Caco-2 (cell line): ENCODE measurements around the gene LHFPL3. TPM values are rescaled to one million over a fixed set of nuclear protein-coding genes. Genes with fewer than 3 reads are reported as not detected.

Experiments
- BruUV-seq: library from RNA; stranded (reverse); fragments of 400-500 nt; replicated peaks from 2 replicates; lab custom pipeline; 2021; lab: Mats Ljungman, UMichigan
- CTCF ChIA-PET: fragments of 300-600 bp; sonication (Branson Sonifier 250); formaldehyde crosslinking; loops from one replicate; lab custom pipeline; 2022; ENCODE audit warnings: antibody characterized with exemption; lab: Charles Lee
- POLR2A ChIA-PET: fragments of 300-600 bp; sonication (Branson Sonifier 250); formaldehyde crosslinking; loops from one replicate; lab custom pipeline; 2022; ENCODE audit warnings: antibody characterized with exemption; lab: Charles Lee
- DNase-seq, 2 experiments: peaks; one replicate each; pipeline versions ENCODE4 v3.0.0 to v3.0.0-alpha.2; 2020 to 2022
- H3K27me3 ChIP-seq: replicated peaks from 2 replicates; pipeline ENCODE4 v1.6.0; 2011; ENCODE audit warnings: low read length; ENCODE audit not compliant: control insufficient read depth, insufficient read depth
- H3K36me3 ChIP-seq: 2 replicates; pipeline ENCODE4 v1.5.1; 2011; ENCODE audit warnings: low read length; ENCODE audit not compliant: control insufficient read depth, insufficient read depth
- H3K4me1 ChIP-seq: fragments of 250-450 bp; sonication (Bioruptor Pico); 2 replicates; pipeline ENCODE4 v1.5.1; 2020; ENCODE audit warnings: mild to moderate bottlenecking
- H3K4me3 ChIP-seq: 2 replicates; pipeline ENCODE4 v1.5.1; 2011; ENCODE audit warnings: low read depth, mild to moderate bottlenecking, control low read depth, low read length
- H3K9me3 ChIP-seq: fragments of 250-450 bp; sonication (Bioruptor Pico); 2 replicates; pipeline ENCODE4 v1.5.1; 2020; ENCODE audit warnings: mild to moderate bottlenecking, moderate library complexity
- H3K27ac Mint-ChIP-seq: one replicate; pipeline ENCODE4 v1.8.0; 2022; ENCODE audit warnings: mixed read lengths; ENCODE audit not compliant: unreplicated experiment
- H3K27me3 Mint-ChIP-seq: one replicate; pipeline ENCODE4 v1.8.0; 2022; ENCODE audit warnings: mixed read lengths; ENCODE audit not compliant: insufficient read depth, unreplicated experiment
- H3K36me3 Mint-ChIP-seq: one replicate; pipeline ENCODE4 v1.8.0; 2022; ENCODE audit warnings: mild to moderate bottlenecking, mixed read lengths; ENCODE audit not compliant: insufficient read depth, unreplicated experiment
- H3K4me1 Mint-ChIP-seq: one replicate; pipeline ENCODE4 v1.8.0; 2022; ENCODE audit warnings: low read depth, mixed read lengths; ENCODE audit not compliant: unreplicated experiment
- H3K4me3 Mint-ChIP-seq: one replicate; pipeline ENCODE4 v1.8.0; 2022; ENCODE audit warnings: mild to moderate bottlenecking, moderate library complexity, mixed read lengths; ENCODE audit not compliant: unreplicated experiment
- H3K9me3 Mint-ChIP-seq: one replicate; pipeline ENCODE4 v1.8.0; 2022; ENCODE audit warnings: mixed read lengths; ENCODE audit not compliant: unreplicated experiment
- CTCF ChIP-seq, 2 experiments: fragments of 200-600 bp in 1 of 2; IDR thresholded peaks; 1 replicate in 1 of 2; 2 replicates in 1 of 2; pipeline versions ENCODE4 v1.5.1 to v1.8.0; 2011 to 2022; ENCODE audit warnings: antibody characterized with exemption in 1 of 2, control low read depth in 1 of 2, inconsistent platforms in 1 of 2, low read depth in 1 of 2, low read length in 1 of 2, mild to moderate bottlenecking in 1 of 2, moderate library complexity in 1 of 2; ENCODE audit not compliant: insufficient read depth in 1 of 2, severe bottlenecking in 1 of 2, unreplicated experiment in 1 of 2
- intact Hi-C: fragments of 100-400 bp; cut with micrococcal nuclease; formaldehyde crosslinking; loops from one replicate; pipeline ENCODE4 v1.10.0; 2022; ENCODE audit not compliant: unreplicated experiment
- total RNA-seq: library from RNA; stranded (reverse); gene quantifications from 2 replicates; pipeline ENCODE4 v1.2.3, GENCODE V29; 2022

The LHFPL3 gene
- total RNA-seq, 1 experiment from 2014 or later: not detected

- DNase-seq: no peak
- no peaks in the 10 kb centered on the region for H3K4me1 Mint-ChIP-seq
- BruUV-seq: no TSS peak
- TF ChIP-seq CTCF (IDR thresholded peaks at IDR 0.05; ENCODE audit: insufficient read depth in 1 of 2, low read depth in 1 of 2, low read length in 1 of 2, severe bottlenecking in 1 of 2, unreplicated experiment in 1 of 2): no peak
- Histone ChIP-seq H3K4me1 (no peaks in the 10 kb centered on the region), H3K36me3 (no peaks in the 10 kb centered on the region), H3K9me3 (no peaks in the 10 kb centered on the region), H3K4me3 (no peak overlapping the region), H3K27me3 (no peaks in the 10 kb centered on the region)
- intact Hi-C loops: no loop called here
- no peaks in the 10 kb centered on the region for H3K36me3 Mint-ChIP-seq
- peaks cover 20% of the 10 kb centered on the region for H3K27me3 Mint-ChIP-seq
- no peak overlapping the region for H3K27ac Mint-ChIP-seq
- ChIA-PET POLR2A (no interaction called here), CTCF (interaction anchor here (0.7 kb wide), 1 partner anchor 59 kb away, joined by 5 read pairs; no protein-coding TSS in a partner anchor)
- no peak overlapping the region for H3K4me3 Mint-ChIP-seq
- no peaks in the 10 kb centered on the region for H3K9me3 Mint-ChIP-seq
Observed at GRCh38 chr7:104296900-104297299, 31.5 kb upstream of the LHFPL3 start.

DNA sequence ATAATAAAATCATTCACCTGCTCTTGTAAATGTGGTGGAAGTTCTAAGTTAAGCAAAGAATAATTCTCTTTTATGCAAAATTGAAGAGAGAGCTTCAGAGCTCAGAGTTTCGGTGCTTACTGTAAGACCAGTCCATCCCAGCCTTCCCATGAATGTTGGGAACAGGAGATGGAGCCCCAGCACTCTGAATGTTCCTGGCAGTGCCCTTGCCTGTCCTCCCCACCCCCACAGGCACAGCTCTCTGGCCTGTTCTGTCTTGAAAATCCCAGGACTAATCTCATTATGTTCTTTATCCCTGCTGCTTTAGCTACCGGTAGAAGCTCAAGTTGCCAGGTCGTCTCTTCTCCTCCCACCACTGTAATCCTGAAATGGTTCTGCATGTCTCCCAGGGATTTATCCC lies 29.1 kb upstream of the LHFPL3 start:
- H3K9me3 Mint-ChIP-seq: no peaks in the 10 kb centered on the region
- no peak for DNase-seq
- POLR2A ChIA-PET: no interaction called here
- Histone ChIP-seq H3K27me3 (no peaks in the 10 kb centered on the region), H3K4me3 (no peak overlapping the region), H3K4me1 (no peaks in the 10 kb centered on the region), H3K9me3 (no peaks in the 10 kb centered on the region), H3K36me3 (no peaks in the 10 kb centered on the region)
- no peaks in the 10 kb centered on the region for H3K4me1 Mint-ChIP-seq
- no peaks in the 10 kb centered on the region for H3K36me3 Mint-ChIP-seq
- H3K4me3 Mint-ChIP-seq: no peak overlapping the region
- H3K27me3 Mint-ChIP-seq: peaks cover 15% of the 10 kb centered on the region
- no peak for TF ChIP-seq CTCF (IDR thresholded peaks at IDR 0.05; ENCODE audit: insufficient read depth in 1 of 2, low read depth in 1 of 2, low read length in 1 of 2, severe bottlenecking in 1 of 2, unreplicated experiment in 1 of 2)
- intact Hi-C loops: no loop called here
- CTCF ChIA-PET: no interaction called here
- no TSS peak for BruUV-seq
- H3K27ac Mint-ChIP-seq: no peak overlapping the region

GRCh38 chr7:104299777-104300176 lies 28.6 kb upstream of the LHFPL3 start:
- no peaks in the 10 kb centered on the region for H3K36me3 Mint-ChIP-seq
- no peak for DNase-seq
- no peaks in the 10 kb centered on the region for H3K27me3 ChIP-seq
- intact Hi-C loops: no loop called here
- no TSS peak for BruUV-seq
- no peaks in the 10 kb centered on the region for H3K4me1 Mint-ChIP-seq
- no peak for TF ChIP-seq CTCF (IDR thresholded peaks at IDR 0.05; ENCODE audit: insufficient read depth in 1 of 2, low read depth in 1 of 2, low read length in 1 of 2, severe bottlenecking in 1 of 2, unreplicated experiment in 1 of 2)
- no peaks in the 10 kb centered on the region for H3K36me3 ChIP-seq
- no peak overlapping the region for H3K27ac Mint-ChIP-seq
- ChIA-PET CTCF (no interaction called here), POLR2A (no interaction called here)
- H3K4me1 ChIP-seq: no peaks in the 10 kb centered on the region
- H3K4me3 ChIP-seq: no peak overlapping the region
- H3K4me3 Mint-ChIP-seq: no peak overlapping the region
- peaks cover 14% of the 10 kb centered on the region for H3K27me3 Mint-ChIP-seq
- H3K9me3 ChIP-seq: no peaks in the 10 kb centered on the region
- H3K9me3 Mint-ChIP-seq: no peaks in the 10 kb centered on the region
